CD14-positive monocyte (primary cell): ENCODE results near the gene KLHL6. TPM values are rescaled to one million over a fixed set of nuclear protein-coding genes. Genes with fewer than 3 reads are reported as not detected.

ENCODE experiments used
- DNase-seq, 3 donors: peaks; one replicate each; pipeline ENCODE4 v3.0.0-alpha.2; 2011 to 2022
- H2AFZ ChIP-seq: 2 replicates; pipeline ENCODE4 v1.6.0; 2012; ENCODE audit warnings: mild to moderate bottlenecking, low read depth, low read length, inconsistent platforms; ENCODE audit not compliant: insufficient read depth, poor library complexity, severe bottlenecking
- H3K27ac ChIP-seq, 2 donors: 1 replicate in 1 of 2; 2 replicates in 1 of 2; pipeline ENCODE4 v1.5.1; 2012 to 2013; ENCODE audit warnings: low read length in 2 of 2, control low read depth in 1 of 2, inconsistent platforms in 1 of 2, low read depth in 1 of 2, mild to moderate bottlenecking in 1 of 2
- H3K27me3 ChIP-seq, 2 donors: one replicate each; pipeline versions ENCODE4 v1.6.0 to v1.6.1; 2011 to 2013; ENCODE audit warnings: low read length in 2 of 2; ENCODE audit not compliant: control insufficient read depth in 2 of 2, insufficient read depth in 2 of 2
- H3K36me3 ChIP-seq, 2 donors: replicated peaks in 1 of 2; 1 replicate in 1 of 2; 2 replicates in 1 of 2; pipeline versions ENCODE4 v1.5.1 to v1.6.1; 2012 to 2013; ENCODE audit warnings: low read length in 2 of 2, control low read depth in 1 of 2, inconsistent platforms in 1 of 2, mild to moderate bottlenecking in 1 of 2; ENCODE audit not compliant: insufficient read depth in 2 of 2, control insufficient read depth in 1 of 2
- H3K4me1 ChIP-seq, 2 donors: 1 replicate in 1 of 2; 2 replicates in 1 of 2; pipeline versions ENCODE4 v1.5.1 to v1.6.1; 2012 to 2013; ENCODE audit warnings: low read length in 2 of 2, control low read depth in 1 of 2, inconsistent platforms in 1 of 2, mild to moderate bottlenecking in 1 of 2, moderate library complexity in 1 of 2; ENCODE audit not compliant: insufficient read depth in 2 of 2, control insufficient read depth in 1 of 2
- H3K4me2 ChIP-seq: replicated peaks from 2 replicates; pipeline ENCODE3; 2012; ENCODE audit warnings: low read length, moderate library complexity, mild to moderate bottlenecking; ENCODE audit not compliant: poor library complexity, severe bottlenecking; ENCODE audit errors: extremely low read depth
- H3K4me3 ChIP-seq, 3 experiments: fragments of 200-600 bp in 1 of 3; sonication (generic) in 1 of 3; replicated peaks in 1 of 3; 1 replicate in 2 of 3; 2 replicates in 1 of 3; pipeline ENCODE4 v1.5.1; 2011 to 2013; ENCODE audit warnings: low read length in 3 of 3, mild to moderate bottlenecking in 3 of 3, control low read depth in 2 of 3, low read depth in 2 of 3, inconsistent platforms in 1 of 3, moderate library complexity in 1 of 3
- H3K79me2 ChIP-seq: 2 replicates; pipeline ENCODE4 v1.6.0; 2012; ENCODE audit warnings: mild to moderate bottlenecking, control low read depth, inconsistent platforms, low read length, moderate library complexity; ENCODE audit not compliant: insufficient read depth
- H3K9ac ChIP-seq: 2 replicates; pipeline ENCODE4 v1.6.0; 2017; ENCODE audit warnings: low read length, mild to moderate bottlenecking; ENCODE audit not compliant: insufficient read depth, poor library complexity, severe bottlenecking
- H3K9me3 ChIP-seq, 2 donors: replicated peaks in 1 of 2; 1 replicate in 1 of 2; 2 replicates in 1 of 2; pipeline versions ENCODE4 v1.5.1 to v1.6.1; 2012 to 2013; ENCODE audit warnings: low read length in 2 of 2, control low read depth in 1 of 2; ENCODE audit not compliant: control insufficient read depth in 1 of 2, insufficient read depth in 1 of 2
- H4K20me1 ChIP-seq: 2 replicates; pipeline ENCODE4 v1.6.0; 2012; ENCODE audit warnings: mild to moderate bottlenecking, low read length, control low read depth, moderate library complexity; ENCODE audit not compliant: insufficient read depth
- H3K27ac Mint-ChIP-seq, 7 donors: one replicate each; pipeline ENCODE4 v1.8.0; 2020; ENCODE audit warnings: mild to moderate bottlenecking in 7 of 7, mixed read lengths in 7 of 7, moderate library complexity in 6 of 7, inconsistent platforms in 2 of 7
- H3K27me3 Mint-ChIP-seq, 3 donors: one replicate each; pipeline ENCODE4 v1.8.0; 2021 to 2022; ENCODE audit warnings: low read depth in 3 of 3, mild to moderate bottlenecking in 3 of 3, mixed read lengths in 3 of 3, moderate library complexity in 3 of 3, inconsistent platforms in 1 of 3
- H3K36me3 Mint-ChIP-seq, 2 donors: one replicate each; pipeline ENCODE4 v1.8.0; 2020; ENCODE audit warnings: mixed read lengths in 2 of 2, inconsistent platforms in 1 of 2, mild to moderate bottlenecking in 1 of 2
- H3K4me1 Mint-ChIP-seq: one replicate; pipeline ENCODE4 v1.8.0; 2020; ENCODE audit warnings: mild to moderate bottlenecking, mixed read lengths
- H3K4me3 Mint-ChIP-seq, 2 donors: one replicate each; pipeline ENCODE4 v1.8.0; 2020; ENCODE audit warnings: mild to moderate bottlenecking in 2 of 2, mixed read lengths in 2 of 2, moderate library complexity in 1 of 2
- H3K9me3 Mint-ChIP-seq, 7 donors: one replicate each; pipeline ENCODE4 v1.8.0; 2020 to 2022; ENCODE audit warnings: mixed read lengths in 7 of 7, mild to moderate bottlenecking in 6 of 7, moderate library complexity in 6 of 7, inconsistent platforms in 2 of 7
- CTCF ChIP-seq: fragments of 200-600 bp; IDR thresholded peaks from one replicate; pipeline ENCODE4 v1.8.0; 2022; ENCODE audit warnings: antibody characterized with exemption, mild to moderate bottlenecking
- WGBS: methylation state at CpG from one replicate; pipeline ENCODE4 v1.1.5; 2013; ENCODE audit warnings: missing lambda C conversion rate; ENCODE audit not compliant: insufficient coverage; 5-methylcytosine and 5-hydroxymethylcytosine counted together
- intact Hi-C, 2 donors: fragments of 100-400 bp; cut with micrococcal nuclease; formaldehyde crosslinking; loops; one replicate each; pipeline versions ENCODE4 v1.15.0 to v1.15.1; 2023
- polyA plus RNA-seq, 3 donors: library from polyadenylated mRNA; depleted of rRNA in 1 of 3; unstranded in 2 of 3; stranded (reverse) in 1 of 3; fragments of 300-500 nt in 2 of 3; fragments of >200 nt in 1 of 3; fragmentation: Illumina TruSeq in 2 of 3; gene quantifications; 1 replicate in 2 of 3; 2 replicates in 1 of 3; pipeline ENCODE4 v1.2.3, GENCODE V29; 2012 to 2021

Gene KLHL6
- polyA plus RNA-seq, 3 donors, result 5.7 to 15.2 (median 10.6) TPM

GRCh38 chr3:183497313-183497712 is 58.2 kb downstream of the KLHL6 start:
- Mint-ChIP-seq H3K27me3 (no peaks in the 10 kb centered on the region), H3K4me1 (no peaks in the 10 kb centered on the region), H3K9me3 (no peaks in the 10 kb centered on the region), H3K27ac (peak overlapping the region in 2 of 7 donors; percentile 50 to 56), H3K4me3 (no peak overlapping the region), H3K36me3 (peaks cover 72 to 88% of the 10 kb centered on the region in 2 donors)
- intact Hi-C loops, result no loop called here
- DNase-seq, result no peak
- no peak overlapping the region for H3K9ac ChIP-seq
- H3K4me1 ChIP-seq, result no peaks in the 10 kb centered on the region
- H2AFZ ChIP-seq, result no peak overlapping the region
- WGBS, result no CpG with 5 or more reads among the region's 3 CpGs
- H3K27me3 ChIP-seq, result no peaks in the 10 kb centered on the region
- H3K4me2 ChIP-seq, result no peak overlapping the region
- TF ChIP-seq CTCF, result no peak
- H3K27ac ChIP-seq, result no peak overlapping the region
- H3K9me3 ChIP-seq, result no peaks in the 10 kb centered on the region
- H3K4me3 ChIP-seq, result no peak overlapping the region
- peaks cover 67 to 89% of the 10 kb centered on the region in 2 donors for H3K36me3 ChIP-seq
- peaks cover 5% of the 10 kb centered on the region for H4K20me1 ChIP-seq
- no peaks in the 10 kb centered on the region for H3K79me2 ChIP-seq

- DNase-seq, result no peak
- Mint-ChIP-seq H3K9me3 (no peaks in the 10 kb centered on the region), H3K36me3 (peaks cover 73 to 88% of the 10 kb centered on the region in 2 donors), H3K4me3 (no peak overlapping the region), H3K4me1 (no peaks in the 10 kb centered on the region), H3K27me3 (no peaks in the 10 kb centered on the region), H3K27ac (no peak overlapping the region)
- Histone ChIP-seq H3K4me2 (no peak overlapping the region), H2AFZ (no peak overlapping the region), H3K27me3 (no peaks in the 10 kb centered on the region), H4K20me1 (peaks cover 5% of the 10 kb centered on the region), H3K27ac (no peak overlapping the region), H3K9ac (no peak overlapping the region), H3K9me3 (no peaks in the 10 kb centered on the region), H3K36me3 (peaks cover 69 to 91% of the 10 kb centered on the region in 2 donors), H3K4me3 (no peak overlapping the region), H3K79me2 (no peaks in the 10 kb centered on the region), H3K4me1 (no peaks in the 10 kb centered on the region)
- no CpG with 5 or more reads among the region's 1 CpG for WGBS
- TF ChIP-seq CTCF, result no peak
- intact Hi-C loops, result no loop called here
Observed at GRCh38 chr3:183496311-183496710, 59.2 kb downstream of the KLHL6 start.
